ENCODE data around the gene B3GNT3. TPM values are rescaled to one million over a fixed set of nuclear protein-coding genes. Genes with fewer than 3 reads are reported as not detected.

B3GNT3 gene
- total RNA-seq, 2 donors from 2014 or later, result 5.2 to 11.9 TPM

- TF ChIP-seq CTCF (IDR thresholded peaks at IDR 0.05), result peak in 3 of 4 experiments; percentile 57 to 82 (median 72)
- no peak for TF ChIP-seq POLR2AphosphoS5 (IDR thresholded peaks at IDR 0.05)
- peak; percentile 53 for DNase-seq (ENCODE audit: low spot score)
- H3K27ac ChIP-seq, result no peak overlapping the region
- no peaks in the 10 kb centered on the region for H3K36me3 ChIP-seq
- H3K4me1 ChIP-seq (replicated peaks), result no peaks in the 10 kb centered on the region
- intact Hi-C loops (cut with DNase I), result no loop called here
- H3K4me3 ChIP-seq, result no peak overlapping the region
- H3K27me3 ChIP-seq (replicated peaks; ENCODE audit: insufficient read depth), result no peaks in the 10 kb centered on the region
- H3K9me3 ChIP-seq, result no peaks in the 10 kb centered on the region
- WGBS, result 7% methylated on average over 29 of the region's 29 CpGs
Measured at GRCh38 chr19:17766543-17767131, 28.3 kb upstream of the B3GNT3 start.

- no peak for TF ChIP-seq POLR2AphosphoS5 (IDR thresholded peaks at IDR 0.05)
- TF ChIP-seq POLR2A (IDR thresholded peaks at IDR 0.05), result no peak
- TF ChIP-seq CTCF (IDR thresholded peaks at IDR 0.05), result no peak
- no peak overlapping the region for H3K4me3 ChIP-seq
Measured at GRCh38 chr19:17767559-17767958, 27.4 kb upstream of the B3GNT3 start.

GRCh38 chr19:17770613-17771012 lies 24.3 kb upstream of the B3GNT3 start:
- H3K27me3 ChIP-seq (replicated peaks; ENCODE audit: insufficient read depth), result no peaks in the 10 kb centered on the region
- WGBS, result 77% methylated on average over 13 of the region's 13 CpGs
- H3K4me3 ChIP-seq, result no peak overlapping the region
- H3K36me3 ChIP-seq, result no peaks in the 10 kb centered on the region
- no peaks in the 10 kb centered on the region for H3K9me3 ChIP-seq
- DNase-seq (ENCODE audit: low spot score), result no peak
- H3K4me1 ChIP-seq (replicated peaks), result no peaks in the 10 kb centered on the region
- intact Hi-C loops (cut with DNase I), result loop anchor here (10.0 kb wide), 1 partner anchor 166 kb away; no protein-coding TSS in a partner anchor
- H3K27ac ChIP-seq, result no peak overlapping the region
- TF ChIP-seq POLR2AphosphoS5 (IDR thresholded peaks at IDR 0.05) (no peak), CTCF (IDR thresholded peaks at IDR 0.05) (no peak), POLR2A (IDR thresholded peaks at IDR 0.05) (no peak)

More at GRCh38 chr19:17767559-17767958, 27.4 kb upstream of the B3GNT3 start:
- WGBS, result 55% methylated on average over 1 of the region's 1 CpG
- no peak for DNase-seq (ENCODE audit: low spot score)
- H3K4me1 ChIP-seq (replicated peaks), result no peaks in the 10 kb centered on the region
- H3K36me3 ChIP-seq, result no peaks in the 10 kb centered on the region
- no peak overlapping the region for H3K27ac ChIP-seq
- H3K27me3 ChIP-seq (replicated peaks; ENCODE audit: insufficient read depth), result no peaks in the 10 kb centered on the region
- intact Hi-C loops (cut with DNase I), result no loop called here
- no peaks in the 10 kb centered on the region for H3K9me3 ChIP-seq

GRCh38 chr19:17772172-17772571 lies 22.8 kb upstream of the B3GNT3 start:
- Histone ChIP-seq H3K4me1 (replicated peaks) (no peaks in the 10 kb centered on the region), H3K9me3 (no peaks in the 10 kb centered on the region), H3K36me3 (no peaks in the 10 kb centered on the region), H3K27me3 (replicated peaks; ENCODE audit: insufficient read depth) (no peaks in the 10 kb centered on the region), H3K4me3 (no peak overlapping the region), H3K27ac (no peak overlapping the region)
- 90% methylated on average over 4 of the region's 4 CpGs for WGBS
- intact Hi-C loops (cut with DNase I), result loop anchor here (10.0 kb wide), 1 partner anchor 167 kb away; no protein-coding TSS in a partner anchor
- TF ChIP-seq CTCF (IDR thresholded peaks at IDR 0.05), result no peak
- no peak for TF ChIP-seq POLR2A (IDR thresholded peaks at IDR 0.05)
- no peak for TF ChIP-seq POLR2AphosphoS5 (IDR thresholded peaks at IDR 0.05)
- DNase-seq (ENCODE audit: low spot score), result no peak
